SU-DHL-6 (cell line): ENCODE data around the gene CDC16.

Source experiments
- CTCF ChIP-seq: fragments of 200-600 bp; sonication (generic); IDR thresholded peaks from one replicate; pipeline ENCODE4 v1.5.1; 2017; ENCODE audit warnings: antibody characterized with exemption, mild to moderate bottlenecking, low read length, moderate library complexity; ENCODE audit not compliant: insufficient read depth, poor library complexity, severe bottlenecking
- EZH2phosphoT487 ChIP-seq: fragments of 200-600 bp; sonication (generic), shearing (Covaris generic); conservative IDR thresholded peaks from 2 replicates; pipeline ENCODE4 v1.6.1; 2018; ENCODE audit warnings: mild to moderate bottlenecking, antibody characterized with exemption, low read length, moderate library complexity, mixed read lengths

- TF ChIP-seq CTCF (no peak), EZH2phosphoT487 (no peak)
Measured at GRCh38 chr13:114256547-114256946, 21.9 kb downstream of the CDC16 start.
